SK-N-SH (cell line): ENCODE data around the gene SUPT20H. TPM values are rescaled to one million over a fixed set of nuclear protein-coding genes. Genes with fewer than 3 reads are reported as not detected.

Source experiments
- CTCF ChIA-PET: fragments of 300-600, 350-600 bp; formaldehyde crosslinking; extraction: SDS; loops from one replicate; lab custom pipeline; 2021; lab: Yijun Ruan, JAX
- POLR2A ChIA-PET: fragments of 350-600 bp; sonication (Branson Sonifier 250); formaldehyde crosslinking; extraction: SDS; loops from one replicate; lab custom pipeline; 2020; ENCODE audit warnings: antibody characterized with exemption, inconsistent platforms; lab: Yijun Ruan, JAX
- DNase-seq: peaks from one replicate; pipeline ENCODE4 v3.0.0; 2012
- H2AFZ ChIP-seq: fragments of 200-600 bp; sonication (generic); 2 replicates; pipeline ENCODE4 v1.8.1; 2016; ENCODE audit warnings: antibody characterized with exemption, mild to moderate bottlenecking, low read depth
- H3F3A ChIP-seq: fragments of 200-600 bp; sonication (generic); replicated peaks from 2 replicates; pipeline ENCODE3; 2016; ENCODE audit warnings: antibody characterized with exemption, mild to moderate bottlenecking; ENCODE audit not compliant: insufficient read depth
- H3K27ac ChIP-seq, 2 experiments: fragments of 200-500 bp in 1 of 2; fragments of 200-600 bp in 1 of 2; sonication (Bioruptor generic) in 1 of 2; sonication (generic), shearing (Covaris generic) in 1 of 2; 2 replicates each; pipeline versions ENCODE4 v1.5.1 to v1.6.1; 2014 to 2016; ENCODE audit warnings: low read depth in 2 of 2, inconsistent platforms in 1 of 2, low read length in 1 of 2, mild to moderate bottlenecking in 1 of 2, mixed read lengths in 1 of 2
- H3K27me3 ChIP-seq: fragments of 200-600 bp; sonication (generic), shearing (Covaris generic); 2 replicates; pipeline ENCODE4 v1.6.1; 2016; ENCODE audit warnings: mixed run types; ENCODE audit not compliant: insufficient read depth
- H3K36me3 ChIP-seq, 2 experiments: fragments of 200-500 bp in 1 of 2; fragments of 200-600 bp in 1 of 2; sonication (Bioruptor generic) in 1 of 2; sonication (generic) in 1 of 2; replicated peaks in 1 of 2; 2 replicates each; pipeline versions ENCODE3 to v1.5.1; 2014 to 2016; ENCODE audit warnings: low read length in 1 of 2, mild to moderate bottlenecking in 1 of 2; ENCODE audit not compliant: insufficient read depth in 2 of 2, control insufficient read depth in 1 of 2
- H3K4me1 ChIP-seq, 2 experiments: fragments of 200-500 bp in 1 of 2; fragments of 200-600 bp in 1 of 2; sonication (Bioruptor generic) in 1 of 2; sonication (generic), shearing (Covaris generic) in 1 of 2; 2 replicates each; pipeline versions ENCODE4 v1.5.1 to v1.6.1; 2014 to 2016; ENCODE audit warnings: low read depth in 1 of 2, low read length in 1 of 2, mixed run types in 1 of 2; ENCODE audit not compliant: insufficient read depth in 2 of 2, control insufficient read depth in 1 of 2
- H3K4me2 ChIP-seq: fragments of 200-600 bp; sonication (generic), shearing (Covaris generic); 2 replicates; pipeline ENCODE4 v1.6.1; 2017; ENCODE audit warnings: mixed run types
- H3K4me3 ChIP-seq, 2 experiments: fragments of 200-500 bp in 1 of 2; fragments of 200-600 bp in 1 of 2; sonication (Bioruptor generic) in 1 of 2; sonication (generic), shearing (Covaris generic) in 1 of 2; 2 replicates each; pipeline versions ENCODE4 v1.5.1 to v1.8.1; 2014 to 2016; ENCODE audit warnings: low read depth in 2 of 2, inconsistent platforms in 1 of 2, low read length in 1 of 2, mild to moderate bottlenecking in 1 of 2, mixed read lengths in 1 of 2, moderate library complexity in 1 of 2
- H3K79me2 ChIP-seq: fragments of 200-600 bp; sonication (generic); 2 replicates; pipeline ENCODE4 v1.8.1; 2017; ENCODE audit warnings: mild to moderate bottlenecking; ENCODE audit not compliant: insufficient read depth
- H3K9ac ChIP-seq: fragments of 200-600 bp; sonication (generic); 2 replicates; pipeline ENCODE4 v1.6.1; 2017; ENCODE audit warnings: mixed run types
- H3K9me2 ChIP-seq: fragments of 200-600 bp; sonication (generic); 2 replicates; pipeline ENCODE4 v1.6.1; 2017; ENCODE audit warnings: mixed run types
- H3K9me3 ChIP-seq: fragments of 200-600 bp; sonication (generic); 2 replicates; pipeline ENCODE4 v1.6.1; 2017; ENCODE audit warnings: mixed run types, mild to moderate bottlenecking, moderate library complexity
- H4K20me1 ChIP-seq: fragments of 200-600 bp; sonication (generic); 2 replicates; pipeline ENCODE4 v1.6.1; 2017; ENCODE audit warnings: mild to moderate bottlenecking, mixed run types; ENCODE audit not compliant: insufficient read depth
- CTCF ChIP-seq: fragments of 200-600 bp; sonication (generic); IDR thresholded peaks from 2 replicates; pipeline ENCODE4 v1.6.1; 2017; ENCODE audit warnings: antibody characterized with exemption, mild to moderate bottlenecking, moderate library complexity
- FOSL2 ChIP-seq: IDR thresholded peaks from 2 replicates; pipeline ENCODE4 v1.4.0; 2012; ENCODE audit warnings: low read depth, mild to moderate bottlenecking, moderate library complexity, borderline replicate concordance
- IRF3 ChIP-seq: fragments of 150-350 bp; IDR thresholded peaks from 2 replicates; pipeline ENCODE4 v1.6.1; 2016; ENCODE audit warnings: mild to moderate bottlenecking, low read depth, low read length
- JUND ChIP-seq: IDR thresholded peaks from 2 replicates; pipeline ENCODE4 v1.4.0; 2012
- MXI1 ChIP-seq: IDR thresholded peaks from 2 replicates; pipeline ENCODE4 v1.6.1; 2012; ENCODE audit warnings: mild to moderate bottlenecking, low read depth, low read length, improper control_type of control experiment
- PBX3 ChIP-seq: IDR thresholded peaks from 2 replicates; pipeline ENCODE4; 2012
- RAD21 ChIP-seq: IDR thresholded peaks from 2 replicates; pipeline ENCODE4 v1.6.1; 2012; ENCODE audit warnings: mild to moderate bottlenecking, low read length
- RCOR1 ChIP-seq: fragments of 150-350 bp; IDR thresholded peaks from 2 replicates; pipeline ENCODE4 v1.6.1; 2017; ENCODE audit warnings: antibody characterized with exemption, low read length
- SMC3 ChIP-seq: IDR thresholded peaks from 2 replicates; pipeline ENCODE4 v1.6.1; 2012; ENCODE audit warnings: low read depth, low read length, improper control_type of control experiment
- TAF1 ChIP-seq: IDR thresholded peaks from 2 replicates; pipeline ENCODE4 v1.6.1; 2012; ENCODE audit warnings: low read depth, mild to moderate bottlenecking, low read length, moderate library complexity, borderline replicate concordance
- TEAD4 ChIP-seq: IDR thresholded peaks from 2 replicates; pipeline ENCODE4 v1.4.0; 2012; ENCODE audit warnings: mild to moderate bottlenecking, borderline replicate concordance; ENCODE audit not compliant: insufficient read depth
- WGBS: methylation state at CpG from one replicate; pipeline ENCODE4 v1.1.6; 2017; ENCODE audit warnings: low lambda C conversion rate; 5-methylcytosine and 5-hydroxymethylcytosine counted together
- polyA plus RNA-seq, 3 experiments: library from polyadenylated mRNA; depleted of rRNA; stranded (reverse); fragments of >200 nt; gene quantifications; 2 replicates each; pipeline ENCODE4 v1.2.3, GENCODE V29; 2012

Gene SUPT20H
- polyA plus RNA-seq, 1 of the 3 experiments (the other 2 are of a cell fraction), result 39.4 TPM

- Histone ChIP-seq H3K36me3 (peaks cover 74 to 91% of the 10 kb centered on the region in 2 experiments), H3K9ac (no peak overlapping the region), H4K20me1 (no peaks in the 10 kb centered on the region), H3K9me2 (no peaks in the 10 kb centered on the region), H3K4me2 (no peak overlapping the region), H3K4me1 (no peaks in the 10 kb centered on the region), H3K9me3 (no peaks in the 10 kb centered on the region), H3K4me3 (no peak overlapping the region), H3K79me2 (no peaks in the 10 kb centered on the region), H2AFZ (no peak overlapping the region), H3K27me3 (no peaks in the 10 kb centered on the region), H3K27ac (0 out of 4 replicates have a peak overlapping the region, but pooled peaks of 1 of the 2 experiments have one; percentile 1), H3F3A (peaks cover 16% of the 10 kb centered on the region)
- no peak for TF ChIP-seq TAF1
- no peak for TF ChIP-seq TEAD4
- TF ChIP-seq FOSL2, result peak; percentile 42; the same call in 1 of the 2 replicates
- no peak for TF ChIP-seq RCOR1
- peak; percentile 39 for TF ChIP-seq JUND
- ChIA-PET POLR2A (no interaction called here), CTCF (interaction anchor here (0.8 to 1.5 kb wide), 3 partner anchors 12 to 128 kb away, joined by 3 to 9 read pairs (median 5); partner anchors contain the start of gene ALG5)
- DNase-seq, result no peak
- WGBS, result 91% methylated on average over 2 of the region's 2 CpGs
Measured at GRCh38 chr13:36986462-36987240, 72.8 kb downstream of the SUPT20H start.

- Histone ChIP-seq H3K4me1 (peaks cover 0 to 7% of the 10 kb centered on the region in 2 experiments; a peak in 1 of 4 replicates), H3K9me2 (no peaks in the 10 kb centered on the region), H3K4me3 (no peak overlapping the region; a peak in 1 of 4 replicates), H3K27ac (no peak overlapping the region), H3K79me2 (peaks cover 5% of the 10 kb centered on the region; the same call in 1 of the 2 replicates), H4K20me1 (no peaks in the 10 kb centered on the region), H3K4me2 (no peak overlapping the region), H3K9ac (no peak overlapping the region), H3F3A (peaks cover 20% of the 10 kb centered on the region), H3K9me3 (no peaks in the 10 kb centered on the region), H2AFZ (peak overlapping the region; percentile 44; the same call in 1 of the 2 replicates), H3K27me3 (no peaks in the 10 kb centered on the region), H3K36me3 (peaks cover 41 to 69% of the 10 kb centered on the region in 2 experiments)
- ChIA-PET CTCF (interaction anchor here (0.7 to 9.4 kb wide), 40 partner anchors 9 to 564 kb away, joined by 3 to 275 read pairs (median 5); partner anchors contain the start of genes ALG5 and SUPT20H), POLR2A (interaction anchor here (0.6 to 0.9 kb wide), 2 partner anchors 25 to 123 kb away, joined by 3 to 5 read pairs; no protein-coding TSS in a partner anchor)
- DNase-seq, result peak; percentile 50
- WGBS, result 32% methylated on average over 6 of the region's 6 CpGs
- no peak for TF ChIP-seq PBX3
- peak; percentile 84 for TF ChIP-seq RAD21
- TF ChIP-seq CTCF, result peak; percentile 75
- no peak for TF ChIP-seq FOSL2
- peak; percentile 58 for TF ChIP-seq SMC3
- no peak for TF ChIP-seq IRF3
- 0 out of 2 replicates have a peak, but pooled peaks have one; percentile 26 for TF ChIP-seq MXI1
Measured at GRCh38 chr13:36981156-36981743, 78.2 kb downstream of the SUPT20H start.
